Body of pancreas (tissue), 4 donors: ENCODE results near the gene SNRPD3.
"Not testable (repeated sequence)": the region's sequence is repeated elsewhere in the genome, so short reads cannot be mapped to it uniquely, and the experiment has no call there.

Experiments used
- POLR2A ChIP-seq, 3 donors: fragments of 450-650 bp; IDR thresholded peaks; one replicate each; pipeline ENCODE4 v1.6.1; 2016; ENCODE audit warnings: antibody characterized with exemption in 3 of 3, mild to moderate bottlenecking in 2 of 3
- TF ChIP-seq, protein P1 (sequence below), 7 experiments: fragments of 450-650 bp in 4 of 7; fragments of 200-600 bp in 3 of 7; sonication (generic) in 3 of 7; IDR thresholded peaks; one replicate each; pipeline ENCODE4 v1.5.1; 2016 to 2019; ENCODE audit warnings: antibody characterized with exemption in 7 of 7

DNA sequence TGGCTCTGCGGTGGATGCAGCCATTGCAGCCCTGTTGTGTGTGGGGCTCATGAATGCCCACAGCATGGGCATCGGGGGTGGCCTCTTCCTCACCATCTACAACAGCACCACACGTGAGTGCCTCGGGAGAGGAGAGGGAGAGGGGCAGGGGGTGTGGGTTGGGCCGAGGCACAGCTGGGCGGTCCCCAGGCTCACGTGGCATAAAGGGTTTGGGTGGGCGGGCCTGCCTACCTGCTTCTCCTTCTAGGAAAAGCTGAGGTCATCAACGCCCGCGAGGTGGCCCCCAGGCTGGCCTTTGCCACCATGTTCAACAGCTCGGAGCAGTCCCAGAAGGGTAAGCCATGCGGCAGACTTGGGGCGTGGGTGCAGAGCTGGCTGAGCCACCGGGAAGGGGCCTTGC lies 59.0 kb downstream of the SNRPD3 start:
- not testable (repeated sequence) for TF ChIP-seq POLR2A (IDR thresholded peaks at IDR 0.05)
- TF ChIP-seq, protein P1, sequence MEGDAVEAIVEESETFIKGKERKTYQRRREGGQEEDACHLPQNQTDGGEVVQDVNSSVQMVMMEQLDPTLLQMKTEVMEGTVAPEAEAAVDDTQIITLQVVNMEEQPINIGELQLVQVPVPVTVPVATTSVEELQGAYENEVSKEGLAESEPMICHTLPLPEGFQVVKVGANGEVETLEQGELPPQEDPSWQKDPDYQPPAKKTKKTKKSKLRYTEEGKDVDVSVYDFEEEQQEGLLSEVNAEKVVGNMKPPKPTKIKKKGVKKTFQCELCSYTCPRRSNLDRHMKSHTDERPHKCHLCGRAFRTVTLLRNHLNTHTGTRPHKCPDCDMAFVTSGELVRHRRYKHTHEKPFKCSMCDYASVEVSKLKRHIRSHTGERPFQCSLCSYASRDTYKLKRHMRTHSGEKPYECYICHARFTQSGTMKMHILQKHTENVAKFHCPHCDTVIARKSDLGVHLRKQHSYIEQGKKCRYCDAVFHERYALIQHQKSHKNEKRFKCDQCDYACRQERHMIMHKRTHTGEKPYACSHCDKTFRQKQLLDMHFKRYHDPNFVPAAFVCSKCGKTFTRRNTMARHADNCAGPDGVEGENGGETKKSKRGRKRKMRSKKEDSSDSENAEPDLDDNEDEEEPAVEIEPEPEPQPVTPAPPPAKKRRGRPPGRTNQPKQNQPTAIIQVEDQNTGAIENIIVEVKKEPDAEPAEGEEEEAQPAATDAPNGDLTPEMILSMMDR (IDR thresholded peaks at IDR 0.05): not testable (repeated sequence)
